Heart right ventricle (tissue), 16 donors: ENCODE measurements around the gene SLC6A7. TPM values are rescaled to one million over a fixed set of nuclear protein-coding genes. Genes with fewer than 3 reads are reported as not detected.
A peak's percentile ranks its signal among the peaks of the same experiment; 100 is the strongest.

Experiments used
- ATAC-seq, 8 donors: fragments of 200-7000 bp; cut with Tn5 transposase; one replicate each; pipeline ENCODE4 v1.9.1; 2020; ENCODE audit warnings: mild to moderate bottlenecking in 8 of 8, moderate library complexity in 8 of 8, moderate number of reproducible peaks in 1 of 8
- DNase-seq, 2 donors: peaks; one replicate each; pipeline ENCODE4 v3.0.0-alpha.2; 2020
- H3K27ac ChIP-seq, 10 donors: fragments of 200-600 bp; sonication (generic) in 2 of 10; one replicate each; pipeline versions ENCODE4 v1.5.0 to v1.8.0; 2020 to 2022; ENCODE audit warnings: mild to moderate bottlenecking in 3 of 10
- H3K27me3 ChIP-seq, 7 donors: fragments of 200-600 bp; one replicate each; pipeline ENCODE4 v1.8.0; 2021 to 2022; ENCODE audit warnings: mild to moderate bottlenecking in 2 of 7
- H3K36me3 ChIP-seq, 9 donors: fragments of 200-600 bp; sonication (generic) in 1 of 9; one replicate each; pipeline versions ENCODE4 v1.5.0 to v1.8.0; 2020 to 2022; ENCODE audit warnings: mild to moderate bottlenecking in 2 of 9
- H3K4me1 ChIP-seq, 9 donors: fragments of 200-600 bp; sonication (generic) in 1 of 9; one replicate each; pipeline versions ENCODE4 v1.5.0 to v1.8.0; 2020 to 2022; ENCODE audit warnings: mild to moderate bottlenecking in 4 of 9
- H3K4me3 ChIP-seq, 10 donors: fragments of 200-600 bp; sonication (generic) in 2 of 10; one replicate each; pipeline versions ENCODE4 v1.5.0 to v1.8.0; 2020 to 2022; ENCODE audit warnings: mild to moderate bottlenecking in 7 of 10, moderate library complexity in 2 of 10
- H3K9me3 ChIP-seq, 11 donors: fragments of 200-600 bp in 10 of 11; sonication (generic) in 2 of 11; one replicate each; pipeline versions ENCODE4 v1.5.0 to v1.8.0; 2013 to 2022; ENCODE audit warnings: mild to moderate bottlenecking in 2 of 11, control low read depth in 1 of 11, moderate library complexity in 1 of 11
- WGBS, 2 donors: extraction: QIAGEN DNeasy Blood & Tissue Kit; methylation state at CpG; one replicate each; pipeline ENCODE4 v1.1.7; 2013; ENCODE audit warnings: inconsistent platforms in 1 of 2; 5-methylcytosine and 5-hydroxymethylcytosine counted together
- intact Hi-C, 10 donors: fragments of 100-400 bp; cut with DNase I; formaldehyde crosslinking; loops; one replicate each; pipeline versions ENCODE4 v1.11.1 to v1.14.2; 2022
- polyA plus RNA-seq, 2 donors: library from polyadenylated mRNA; stranded (reverse); fragments of 200-250 nt; gene quantifications; one replicate each; pipeline ENCODE4 v1.2.3, GENCODE V29; 2013
- total RNA-seq, 10 donors: library from RNA; stranded (reverse); fragmentation: NEBNext Ultra II Directional in 3 of 10; extraction: Animal tissue kit (Norgen Biotek cat#: 25700) in 3 of 10; gene quantifications; one replicate each; pipeline versions ENCODE4 v1.2.1 to v1.2.4, GENCODE V29; 2021 to 2023
- TF ChIP-seq, protein P1 (sequence below), 9 donors: fragments of 200-600 bp; sonication (generic) in 2 of 9; IDR thresholded peaks; one replicate each; pipeline versions ENCODE4 v1.5.0 to v1.8.0; 2021 to 2022; ENCODE audit warnings: antibody characterized with exemption in 9 of 9, mild to moderate bottlenecking in 5 of 9, moderate library complexity in 1 of 9
- donor health status: Arrhythmogenic right ventricular cardiomyopathy.
- donor health status: ischemic (EF 13 %, LVEDD 7.1; RV severe dilation, severe dysfunction).
- donor health status: healthy with polysubstance abuse.
- donor health status: DM: no; HTN: yes; CAD: no.
- donor health status: DM: no; HTN: no; CAD: no.
- donor health status: ischemic (EF 25% LVEDD 6.9; RV normal size, moderate dysfunction).
- donor health status: ischemic (EF 25% LVEDD 5.7; RV mildly dilated, moderate dysfunction).
- donor health status: healthy.
- donor health status: DM: yes; HTN: yes; CAD: no.
- donor health status: Ischemic cardiomyopathy.
- donor health status: ischemic (EF 35%, LVEDD 5.7; RV mildly dilated, moderate dysfunction).
- donor health status: nonischemic (EF 11% LVEDD 7.7; RV severe dilation, severe dysfunction).
- donor health status: DM: yes; HTN: yes; CAD: no.
- donor health status: PGD.
- donor health status: ischemic (EF 29% LVEDD 5.4; RV normal size, mild dysfunction).
- donor health status: nonischemic (EF 23%, LVEDD 6.1; RV moderate dilation, normal function).

The SLC6A7 gene
- total and polyA plus RNA-seq, 12 donors, result not detected

DNA sequence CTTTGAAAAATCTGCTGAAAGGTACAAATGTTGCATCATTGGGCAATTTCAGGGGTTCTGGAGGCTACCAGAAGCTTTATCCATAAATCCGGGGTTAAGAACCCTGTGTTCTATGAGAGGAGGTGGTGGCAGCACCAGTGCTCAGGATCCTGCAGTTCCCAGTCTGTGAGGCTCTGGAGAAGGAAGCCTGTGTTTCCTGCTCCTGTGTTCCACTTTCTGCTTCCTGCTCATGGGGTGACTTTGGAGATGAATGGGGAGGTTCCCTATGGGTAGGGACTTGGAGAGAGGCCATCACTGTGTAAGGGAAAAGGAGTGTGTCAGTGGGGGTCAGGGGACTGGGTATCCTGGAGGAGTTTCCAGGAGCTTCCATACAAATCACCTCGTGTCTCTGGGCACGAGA is 21.0 kb upstream of the SLC6A7 start:
- intact Hi-C loops, result loop anchor here in 1 of 10 donors (10.0 kb wide), 2 partner anchors 176 to 266 kb away; no protein-coding TSS in a partner anchor
- Histone ChIP-seq H3K27me3 (peaks cover 0 to 44% (median 10%) of the 10 kb centered on the region in 7 donors), H3K27ac (peak overlapping the region in 2 of 10 donors; percentile 15 to 35), H3K4me1 (peaks cover 3 to 36% (median 15%) of the 10 kb centered on the region in 9 donors), H3K9me3 (no peaks in the 10 kb centered on the region), H3K4me3 (no peak overlapping the region), H3K36me3 (no peaks in the 10 kb centered on the region)
- DNase-seq (no peak), ATAC-seq (peak in 5 of 8 donors; percentile 23 to 57 (median 30))
- 36 to 47% methylated on average over 3 of the region's 3 CpGs for WGBS, 2 donors
- TF ChIP-seq, protein P1, sequence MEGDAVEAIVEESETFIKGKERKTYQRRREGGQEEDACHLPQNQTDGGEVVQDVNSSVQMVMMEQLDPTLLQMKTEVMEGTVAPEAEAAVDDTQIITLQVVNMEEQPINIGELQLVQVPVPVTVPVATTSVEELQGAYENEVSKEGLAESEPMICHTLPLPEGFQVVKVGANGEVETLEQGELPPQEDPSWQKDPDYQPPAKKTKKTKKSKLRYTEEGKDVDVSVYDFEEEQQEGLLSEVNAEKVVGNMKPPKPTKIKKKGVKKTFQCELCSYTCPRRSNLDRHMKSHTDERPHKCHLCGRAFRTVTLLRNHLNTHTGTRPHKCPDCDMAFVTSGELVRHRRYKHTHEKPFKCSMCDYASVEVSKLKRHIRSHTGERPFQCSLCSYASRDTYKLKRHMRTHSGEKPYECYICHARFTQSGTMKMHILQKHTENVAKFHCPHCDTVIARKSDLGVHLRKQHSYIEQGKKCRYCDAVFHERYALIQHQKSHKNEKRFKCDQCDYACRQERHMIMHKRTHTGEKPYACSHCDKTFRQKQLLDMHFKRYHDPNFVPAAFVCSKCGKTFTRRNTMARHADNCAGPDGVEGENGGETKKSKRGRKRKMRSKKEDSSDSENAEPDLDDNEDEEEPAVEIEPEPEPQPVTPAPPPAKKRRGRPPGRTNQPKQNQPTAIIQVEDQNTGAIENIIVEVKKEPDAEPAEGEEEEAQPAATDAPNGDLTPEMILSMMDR (IDR thresholded peaks at IDR 0.05), result no peak

DNA sequence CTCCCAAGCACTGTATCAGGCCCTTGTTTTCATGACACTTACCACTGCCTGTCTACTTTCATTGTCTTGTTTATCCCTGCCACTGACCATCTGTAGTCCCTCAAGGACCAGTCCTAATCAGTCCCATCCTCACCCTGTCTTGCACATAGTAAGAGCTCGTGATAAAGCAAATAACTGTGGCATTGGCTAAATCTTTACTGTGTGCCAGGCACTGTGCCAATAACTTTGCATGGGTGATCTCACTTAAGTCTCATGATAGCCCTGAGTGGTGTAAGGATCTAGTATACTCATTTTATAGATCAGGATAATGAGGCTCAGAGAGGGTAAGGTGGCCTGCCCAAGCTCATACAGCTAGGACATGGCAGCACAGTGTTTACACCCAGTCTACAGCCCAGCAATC is 17.7 kb upstream of the SLC6A7 start:
- intact Hi-C loops, result loop anchor here in 1 of 10 donors (10.0 kb wide), 1 partner anchor 363 kb away; no protein-coding TSS in a partner anchor

DNA sequence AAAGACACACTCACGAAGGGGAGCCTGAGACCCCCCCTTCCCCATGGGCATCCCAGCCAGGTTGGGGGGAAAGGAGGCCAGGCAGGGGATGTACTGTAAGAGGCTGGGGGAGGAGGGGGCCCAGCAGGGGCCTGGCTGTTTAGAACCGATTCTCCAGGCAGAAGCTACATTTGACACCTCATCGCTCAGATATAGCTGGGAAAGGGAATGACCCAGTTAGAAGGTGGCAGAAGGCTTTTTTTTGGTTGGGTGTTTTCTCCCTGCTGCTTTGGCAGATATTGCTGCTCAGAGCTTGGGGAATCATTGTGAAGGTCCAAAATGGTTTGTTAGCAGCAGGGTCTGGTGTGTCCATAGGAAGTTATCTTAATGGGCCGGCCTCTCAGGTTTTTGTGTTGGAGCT is 17.3 kb upstream of the SLC6A7 start:
- intact Hi-C loops, result loop anchor here in 1 of 10 donors (10.0 kb wide), 1 partner anchor 362 kb away; no protein-coding TSS in a partner anchor
- no peak overlapping the region for H3K4me3 ChIP-seq
- peaks cover 0 to 36% (median 6%) of the 10 kb centered on the region in 9 donors for H3K4me1 ChIP-seq
- no peak for ATAC-seq
- H3K27me3 ChIP-seq, result peaks cover 0 to 21% (median under 1%) of the 10 kb centered on the region in 7 donors
- no peaks in the 10 kb centered on the region for H3K36me3 ChIP-seq
- no peak overlapping the region for H3K27ac ChIP-seq
- no peak for DNase-seq
- no peaks in the 10 kb centered on the region for H3K9me3 ChIP-seq
- TF ChIP-seq, protein P1 (IDR thresholded peaks at IDR 0.05), result no peak
- WGBS, 2 donors, result 89 to 95% methylated on average over 4 of the region's 4 CpGs

More for the DNA sequence above, 17.7 kb upstream of the SLC6A7 start:
- H3K4me3 ChIP-seq, result no peak overlapping the region
- H3K27me3 ChIP-seq, result peaks cover 0 to 25% (median 5%) of the 10 kb centered on the region in 7 donors
- no peak overlapping the region for H3K27ac ChIP-seq
- no peak for ATAC-seq
- H3K4me1 ChIP-seq, result peaks cover 0 to 34% (median 6%) of the 10 kb centered on the region in 9 donors
- no peak for DNase-seq
- H3K36me3 ChIP-seq, result no peaks in the 10 kb centered on the region
- TF ChIP-seq, protein P1 (IDR thresholded peaks at IDR 0.05), result no peak
- WGBS, 2 donors, result 69 to 82% methylated on average over 1 of the region's 1 CpG
- no peaks in the 10 kb centered on the region for H3K9me3 ChIP-seq

DNA sequence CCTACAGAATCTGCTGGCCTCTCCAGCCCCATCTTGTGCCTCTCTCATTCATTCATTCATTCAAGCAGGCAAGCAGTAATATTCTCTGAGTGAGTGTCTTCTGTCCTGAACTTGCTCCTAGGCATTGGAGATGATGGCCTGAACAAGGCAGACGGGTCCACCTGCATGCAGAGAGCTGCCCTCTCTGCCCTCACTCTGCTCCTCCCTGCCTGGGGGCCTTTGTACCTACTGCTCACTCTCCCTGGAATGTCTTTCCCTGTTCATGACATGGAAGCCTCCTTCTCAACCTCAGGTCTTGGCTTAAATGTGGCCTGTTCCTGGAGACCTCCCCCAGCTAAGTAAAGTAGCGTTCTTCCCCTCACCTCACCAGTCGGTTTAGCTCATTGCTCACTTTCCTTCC is 16.7 kb upstream of the SLC6A7 start:
- H3K27me3 ChIP-seq, result peaks cover 0 to 15% (median 0%) of the 10 kb centered on the region in 7 donors

More for the DNA sequence above, 16.7 kb upstream of the SLC6A7 start:
- Histone ChIP-seq H3K9me3 (no peaks in the 10 kb centered on the region), H3K27ac (no peak overlapping the region), H3K4me3 (no peak overlapping the region), H3K4me1 (peaks cover 0 to 32% (median 6%) of the 10 kb centered on the region in 9 donors), H3K36me3 (no peaks in the 10 kb centered on the region)
- intact Hi-C loops, result loop anchor here in 1 of 10 donors (10.0 kb wide), 1 partner anchor 362 kb away; no protein-coding TSS in a partner anchor
- ATAC-seq, result no peak
- WGBS, 2 donors, result 86 to 96% methylated on average over 3 of the region's 3 CpGs
- TF ChIP-seq, protein P1 (IDR thresholded peaks at IDR 0.05), result no peak
- DNase-seq, result no peak
